H1 (cell line): ENCODE data around the gene ADD3. TPM values are rescaled to one million over a fixed set of nuclear protein-coding genes. Genes with fewer than 3 reads are reported as not detected.

Source experiments
- ASH2L ChIP-seq: fragments of 200-600, 300-600 bp; sonication (generic); IDR thresholded peaks from one replicate; pipeline ENCODE4 v1.7.1; 2017; ENCODE audit warnings: low read length
- BRCA1 ChIP-seq: IDR thresholded peaks from 2 replicates; pipeline ENCODE4 v1.6.1; 2012; ENCODE audit warnings: low read depth, low read length, improper control_type of control experiment
- CBX8 ChIP-seq: fragments of 300-800, 300-1000 bp; sonication (generic); IDR thresholded peaks from 2 replicates; pipeline ENCODE4 v1.7.1; 2016; ENCODE audit warnings: low read depth, low read length, borderline replicate concordance
- CHD7 ChIP-seq: fragments of 300-600 bp; sonication (generic); IDR thresholded peaks from 2 replicates; pipeline ENCODE4 v1.7.1; 2012; ENCODE audit warnings: low read length, moderate library complexity, mild to moderate bottlenecking, inconsistent platforms; ENCODE audit not compliant: insufficient replicate concordance
- CTBP2 ChIP-seq: IDR thresholded peaks from 2 replicates; pipeline ENCODE4 v1.7.0; 2011; ENCODE audit warnings: borderline replicate concordance, mild to moderate bottlenecking, moderate library complexity, mixed read lengths, low read length; ENCODE audit not compliant: insufficient read depth, insufficient read length
- EP300 ChIP-seq, 2 experiments: IDR thresholded peaks; 1 replicate in 1 of 2; 2 replicates in 1 of 2; pipeline ENCODE4 v1.6.1; 2011 to 2012; ENCODE audit warnings: low read depth in 2 of 2, low read length in 2 of 2, mild to moderate bottlenecking in 2 of 2, borderline replicate concordance in 1 of 2, inconsistent platforms in 1 of 2, moderate library complexity in 1 of 2
- JUN ChIP-seq: IDR thresholded peaks from 2 replicates; pipeline ENCODE4 v1.6.1; 2011; ENCODE audit warnings: low read depth, mild to moderate bottlenecking, improper control_type of control experiment, low read length
- NANOG ChIP-seq: IDR thresholded peaks from 2 replicates; pipeline ENCODE4 v1.6.1; 2011; ENCODE audit warnings: low read length, low read depth, mild to moderate bottlenecking, inconsistent platforms; ENCODE audit not compliant: insufficient read depth, poor library complexity, severe bottlenecking
- RFX5 ChIP-seq: IDR thresholded peaks from 2 replicates; pipeline ENCODE4 v1.6.1; 2011; ENCODE audit warnings: low read depth, low read length, improper control_type of control experiment, borderline replicate concordance
- polyA plus RNA-seq, 7 experiments: library from polyadenylated mRNA; depleted of rRNA in 3 of 7; stranded (reverse) in 5 of 7; unstranded in 2 of 7; fragments of >200 nt in 5 of 7; fragments of 200-250 nt in 2 of 7; gene quantifications; 1 replicate in 5 of 7; 2 replicates in 1 of 7; 4 replicates in 1 of 7; pipeline versions ENCODE4 v1.2.1 to v1.2.3, GENCODE V29; 2011 to 2013; ENCODE audit warnings: missing spikeins in 2 of 7, mixed read lengths in 2 of 7
- total RNA-seq: library from RNA; stranded (reverse); fragmentation: NEBNext Ultra II Directional; extraction: Animal tissue kit (Norgen Biotek cat#: 25700); gene quantifications from 2 replicates; pipeline ENCODE4 v1.2.1, GENCODE V29; 2021

The ADD3 gene
- total and polyA plus RNA-seq, 2 of the 8 experiments (the other 6 are each of a cell fraction or from before 2014, with no cell fraction given) = 44.7 to 85.6 TPM

DNA sequence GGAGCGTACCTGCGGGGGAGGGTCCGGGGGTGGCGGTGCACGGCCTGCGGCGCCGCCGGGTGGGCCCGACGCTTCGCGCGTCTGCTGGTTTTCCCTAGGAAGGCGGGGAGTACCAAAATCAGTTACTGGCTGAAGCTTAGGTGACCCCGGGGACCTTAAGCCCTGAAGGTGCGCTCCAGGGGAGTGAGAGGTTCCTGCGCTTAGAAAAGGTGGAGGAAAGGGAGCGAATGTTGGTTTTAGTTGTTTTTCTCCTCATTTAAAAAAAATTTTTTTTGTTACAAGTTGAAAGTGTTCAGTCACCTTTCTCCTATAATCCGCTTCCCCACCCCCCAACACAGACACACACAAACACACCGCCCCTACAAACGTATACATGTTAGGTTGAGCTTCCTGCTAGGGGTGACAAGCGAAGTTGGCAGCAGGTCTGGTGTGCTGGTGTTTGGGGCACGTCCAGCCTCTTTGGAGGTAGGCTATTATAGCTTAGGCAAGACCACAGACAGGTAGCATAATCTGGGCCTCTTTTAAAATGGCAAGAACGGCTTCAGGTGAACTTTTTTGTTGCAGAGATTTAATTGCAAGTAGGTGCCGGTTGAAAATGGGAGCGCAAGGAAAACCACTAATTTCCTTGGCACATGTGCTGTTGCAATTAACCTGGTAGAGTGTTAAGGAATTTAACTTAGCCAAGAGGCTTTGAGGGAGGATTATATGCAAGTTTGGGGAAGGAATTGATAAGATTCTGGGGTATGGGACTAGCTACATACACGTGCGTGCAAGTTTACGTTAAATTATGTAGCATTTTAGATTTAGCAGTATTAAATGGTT, 945 bp downstream of the ADD3 start (continued):
- TF ChIP-seq CHD7 = no peak
- TF ChIP-seq CTBP2 = no peak
- TF ChIP-seq NANOG = no peak
- no peak for TF ChIP-seq BRCA1
- TF ChIP-seq RFX5 = no peak
- TF ChIP-seq CBX8 = no peak
- peak; percentile 73 for TF ChIP-seq ASH2L
- TF ChIP-seq JUN = no peak
- TF ChIP-seq EP300 (IDR thresholded peaks at IDR 0.05; ENCODE audit: borderline replicate concordance in 1 of 2, low read depth in 2 of 2, low read length in 2 of 2) = no peak
